T-helper 9 cell (primary cell): ENCODE data around the gene FAM199X.
"Not testable (repeated sequence)": the region's sequence is repeated elsewhere in the genome, so short reads cannot be mapped to it uniquely, and the experiment has no call there.

Source experiments
- DNase-seq: peaks from one replicate; pipeline ENCODE4 v3.0.0-alpha.2; 2020

Gene FAM199X

GRCh38 chrX:104193485-104193884 is 27.2 kb downstream of the FAM199X start:
- DNase-seq: no peak

GRCh38 chrX:104195013-104195412 is 28.8 kb downstream of the FAM199X start:
- no peak for DNase-seq

GRCh38 chrX:104195489-104196084 is 29.3 kb downstream of the FAM199X start:
- DNase-seq: no peak

GRCh38 chrX:104205548-104205947 is 39.3 kb downstream of the FAM199X start:
- DNase-seq: no peak

GRCh38 chrX:104211187-104211586 is 44.9 kb downstream of the FAM199X start:
- DNase-seq: no peak

GRCh38 chrX:104230060-104230459 is 63.8 kb downstream of the FAM199X start:
- DNase-seq: not testable (repeated sequence)
